GM19238 (cell line): Measurements from ENCODE around the gene KCTD19.
"Not testable (repeated sequence)": the region's sequence is repeated elsewhere in the genome, so short reads cannot be mapped to it uniquely, and the experiment has no call there.

Experiments used
- DNase-seq: peaks from one replicate; pipeline ENCODE4 v3.0.0; 2011; ENCODE audit warnings: low spot score; ENCODE audit not compliant: insufficient read length

KCTD19 gene

GRCh38 chr16:67326472-67327309 is at the start of gene KCTD19, which contains the start of gene LRRC36:
TSS of gene KCTD19 (minus strand) at chr16:67326741. CDS start at chr16:67326707, 34 bp downstream.
TSS of gene LRRC36 (plus strand) at chr16:67326815. CDS start at chr16:67326863, 48 bp downstream.
- DNase-seq: peak; percentile 60

- DNase-seq: not testable (repeated sequence)
Measured at GRCh38 chr16:67376012-67376411, 49.5 kb upstream of the KCTD19 start.

GRCh38 chr16:67372664-67373063 is 46.1 kb upstream of the KCTD19 start:
- DNase-seq: no peak

- no peak for DNase-seq
Measured at GRCh38 chr16:67370661-67371060, 44.1 kb upstream of the KCTD19 start.

- DNase-seq: no peak
Measured at GRCh38 chr16:67364600-67365235, 38.2 kb upstream of the KCTD19 start.

GRCh38 chr16:67361038-67361437 is 34.5 kb upstream of the KCTD19 start:
- no peak for DNase-seq

GRCh38 chr16:67359540-67360269 is 33.2 kb upstream of the KCTD19 start:
- not testable (repeated sequence) for DNase-seq

GRCh38 chr16:67357561-67357960 is 31.0 kb upstream of the KCTD19 start:
- DNase-seq: no peak

- DNase-seq: no peak
Measured at GRCh38 chr16:67356396-67356795, 29.9 kb upstream of the KCTD19 start.

GRCh38 chr16:67352463-67352862 is 25.9 kb upstream of the KCTD19 start:
- DNase-seq: not testable (repeated sequence)

- DNase-seq: no peak
Measured at GRCh38 chr16:67350324-67350723, 23.8 kb upstream of the KCTD19 start.

GRCh38 chr16:67349172-67349571 is 22.6 kb upstream of the KCTD19 start:
- no peak for DNase-seq

- no peak for DNase-seq
Measured at GRCh38 chr16:67346341-67346740, 19.8 kb upstream of the KCTD19 start.

GRCh38 chr16:67345401-67345800 is 18.9 kb upstream of the KCTD19 start:
- DNase-seq: no peak

GRCh38 chr16:67342616-67343015 is 16.1 kb upstream of the KCTD19 start:
- no peak for DNase-seq

- no peak for DNase-seq
Measured at GRCh38 chr16:67341250-67341649, 14.7 kb upstream of the KCTD19 start.

GRCh38 chr16:67339453-67339852 is 12.9 kb upstream of the KCTD19 start:
- DNase-seq: no peak

- no peak for DNase-seq
Measured at GRCh38 chr16:67336648-67337047, 10.1 kb upstream of the KCTD19 start.

- DNase-seq: no peak
Measured at GRCh38 chr16:67336116-67336515, 9.6 kb upstream of the KCTD19 start.

GRCh38 chr16:67333315-67333714 is 6.8 kb upstream of the KCTD19 start:
- no peak for DNase-seq

GRCh38 chr16:67329901-67330300 is 3.4 kb upstream of the KCTD19 start:
- DNase-seq: no peak

- DNase-seq: no peak
Measured at GRCh38 chr16:67327743-67328142, 1.2 kb upstream of the KCTD19 start.
